ENCODE measurements around the gene EIF2S3.
"Not testable (repeated sequence)": the region's sequence is repeated elsewhere in the genome, so short reads cannot be mapped to it uniquely, and the experiment has no call there.

Gene EIF2S3

DNA sequence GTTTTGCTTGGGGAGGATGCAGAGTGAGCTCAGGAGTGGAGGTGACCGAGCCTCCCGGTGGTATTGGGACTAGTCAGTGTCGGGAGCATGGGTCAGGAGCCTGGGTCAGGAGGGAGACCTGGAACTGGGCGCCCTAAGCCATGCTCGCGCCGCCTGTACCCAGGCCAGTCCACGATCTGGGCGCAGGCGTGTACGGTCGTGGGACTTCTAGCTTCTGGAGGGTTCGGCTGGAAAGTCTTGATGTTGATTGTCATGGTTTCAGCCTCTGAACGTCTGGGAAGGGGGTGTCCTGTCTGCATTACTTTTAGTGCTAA, 244 bp downstream of the EIF2S3 start:
- in situ Hi-C loops (cut with HindIII; ENCODE audit: low pct_ligation_motif_present, low sequenced_read_pairs) = no loop called here
- DNase-seq = no peak
- H3K4me3 ChIP-seq (ENCODE audit: low read depth, low read length) = no peak overlapping the region
- TF ChIP-seq, protein P1, sequence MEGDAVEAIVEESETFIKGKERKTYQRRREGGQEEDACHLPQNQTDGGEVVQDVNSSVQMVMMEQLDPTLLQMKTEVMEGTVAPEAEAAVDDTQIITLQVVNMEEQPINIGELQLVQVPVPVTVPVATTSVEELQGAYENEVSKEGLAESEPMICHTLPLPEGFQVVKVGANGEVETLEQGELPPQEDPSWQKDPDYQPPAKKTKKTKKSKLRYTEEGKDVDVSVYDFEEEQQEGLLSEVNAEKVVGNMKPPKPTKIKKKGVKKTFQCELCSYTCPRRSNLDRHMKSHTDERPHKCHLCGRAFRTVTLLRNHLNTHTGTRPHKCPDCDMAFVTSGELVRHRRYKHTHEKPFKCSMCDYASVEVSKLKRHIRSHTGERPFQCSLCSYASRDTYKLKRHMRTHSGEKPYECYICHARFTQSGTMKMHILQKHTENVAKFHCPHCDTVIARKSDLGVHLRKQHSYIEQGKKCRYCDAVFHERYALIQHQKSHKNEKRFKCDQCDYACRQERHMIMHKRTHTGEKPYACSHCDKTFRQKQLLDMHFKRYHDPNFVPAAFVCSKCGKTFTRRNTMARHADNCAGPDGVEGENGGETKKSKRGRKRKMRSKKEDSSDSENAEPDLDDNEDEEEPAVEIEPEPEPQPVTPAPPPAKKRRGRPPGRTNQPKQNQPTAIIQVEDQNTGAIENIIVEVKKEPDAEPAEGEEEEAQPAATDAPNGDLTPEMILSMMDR (IDR thresholded peaks at IDR 0.05; ENCODE audit: low read depth, low read length, missing control alignments) = no peak
- no peaks in the 10 kb centered on the region for H3K27me3 ChIP-seq (replicated peaks)
- peak overlapping the region; percentile 99 for H3K27ac ChIP-seq
- peaks cover 15% of the 10 kb centered on the region for H3K36me3 ChIP-seq (replicated peaks)

DNA sequence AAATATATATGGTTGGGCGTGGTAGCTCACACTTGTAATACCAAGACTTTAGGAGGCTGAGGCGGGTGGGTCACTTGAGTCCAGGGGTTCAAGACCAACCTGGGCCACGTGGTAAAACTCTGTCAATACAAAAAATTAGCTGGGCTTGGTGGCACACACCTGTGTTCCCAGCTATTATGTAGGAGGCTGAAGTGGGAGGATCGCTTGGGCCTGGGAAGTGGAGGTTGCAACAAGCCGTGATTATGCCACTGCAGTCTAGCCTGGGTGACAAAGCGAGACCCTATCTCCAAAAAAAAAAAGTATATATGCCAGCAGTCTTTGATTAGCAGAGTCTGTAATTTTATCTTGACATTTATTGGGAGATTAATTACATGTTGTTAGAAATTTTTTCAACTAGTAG, 8.7 kb downstream of the EIF2S3 start:
- in situ Hi-C loops (cut with HindIII; ENCODE audit: low pct_ligation_motif_present, low sequenced_read_pairs) = no loop called here
- H3K36me3 ChIP-seq (replicated peaks) = peaks cover 64% of the 10 kb centered on the region
- H3K27me3 ChIP-seq (replicated peaks) = no peaks in the 10 kb centered on the region
- no peak overlapping the region for H3K4me3 ChIP-seq (ENCODE audit: low read depth, low read length)
- no peak for DNase-seq
- TF ChIP-seq, protein P1 (IDR thresholded peaks at IDR 0.05; ENCODE audit: low read depth, low read length, missing control alignments) = no peak
- H3K27ac ChIP-seq = no peak overlapping the region

DNA sequence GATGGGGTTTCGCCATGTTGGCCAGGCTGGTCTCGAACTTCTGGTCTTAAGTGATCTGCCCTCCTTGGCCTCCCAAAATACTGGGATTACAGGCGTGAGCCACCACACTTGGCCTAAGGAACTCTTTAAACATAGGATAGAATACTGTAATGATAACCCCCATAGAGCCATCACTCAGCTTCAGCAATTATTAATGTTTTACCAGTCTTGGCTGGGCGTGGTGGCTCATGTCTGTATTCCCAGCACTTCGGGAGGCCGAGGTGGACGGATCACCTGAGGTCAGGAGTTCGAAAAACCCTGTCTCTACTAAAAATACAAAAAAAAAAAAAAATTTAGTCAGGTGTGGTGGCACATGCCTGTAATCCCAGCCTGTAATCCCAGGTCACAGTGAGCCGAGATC, 15.1 kb downstream of the EIF2S3 start:
- in situ Hi-C loops (cut with HindIII; ENCODE audit: low pct_ligation_motif_present, low sequenced_read_pairs) = no loop called here
- H3K36me3 ChIP-seq (replicated peaks) = peaks cover 56% of the 10 kb centered on the region
- H3K27ac ChIP-seq = no peak overlapping the region
- DNase-seq = no peak
- H3K4me3 ChIP-seq (ENCODE audit: low read depth, low read length) = no peak overlapping the region
- H3K27me3 ChIP-seq (replicated peaks) = no peaks in the 10 kb centered on the region
- TF ChIP-seq, protein P1 (IDR thresholded peaks at IDR 0.05; ENCODE audit: low read depth, low read length, missing control alignments) = no peak

DNA sequence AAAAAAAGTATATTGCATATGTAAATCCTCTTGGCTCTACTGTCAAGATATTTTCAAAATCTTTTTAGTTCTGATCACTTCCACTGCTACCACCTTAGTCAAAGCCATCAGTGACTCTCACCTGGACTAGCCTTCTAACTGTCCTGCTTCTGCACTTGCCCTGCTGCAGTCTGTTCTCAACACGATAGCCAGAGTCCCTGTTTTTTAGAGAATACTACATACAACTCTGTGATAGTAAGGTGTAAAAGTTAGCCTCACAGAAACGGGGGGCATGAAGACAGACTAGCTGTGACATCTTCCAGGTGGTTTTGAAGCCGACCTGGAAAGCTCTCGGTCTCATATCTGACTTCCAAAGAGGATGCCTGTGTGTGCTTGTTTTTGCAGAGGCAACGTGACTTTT, 24.7 kb downstream of the EIF2S3 start:
- Histone ChIP-seq H3K36me3 (replicated peaks) (peaks cover 27% of the 10 kb centered on the region), H3K27ac (no peak overlapping the region), H3K4me3 (ENCODE audit: low read depth, low read length) (no peak overlapping the region), H3K27me3 (replicated peaks) (no peaks in the 10 kb centered on the region)
- DNase-seq = no peak
- TF ChIP-seq, protein P1 (IDR thresholded peaks at IDR 0.05; ENCODE audit: low read depth, low read length, missing control alignments) = no peak
- in situ Hi-C loops (cut with HindIII; ENCODE audit: low pct_ligation_motif_present, low sequenced_read_pairs) = no loop called here

DNA sequence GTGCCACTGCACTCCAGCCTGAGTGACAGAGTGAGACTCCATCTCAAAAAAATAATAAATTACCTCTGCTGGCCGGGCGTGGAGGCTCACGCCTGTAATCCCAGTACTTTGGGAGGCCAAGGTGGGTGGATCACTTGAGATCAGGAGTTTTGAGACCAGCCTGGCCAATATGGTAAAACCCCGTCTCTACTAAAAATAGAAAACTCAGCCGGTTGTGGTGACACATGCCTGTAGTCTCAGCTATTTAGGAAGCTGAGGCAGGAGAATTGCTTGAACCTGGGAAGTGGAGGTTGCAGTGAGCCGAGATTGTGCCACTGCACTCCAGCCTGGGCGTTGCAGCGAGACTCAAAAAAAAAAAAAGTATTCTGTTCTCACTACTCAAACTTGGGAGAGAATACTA, 25.5 kb downstream of the EIF2S3 start:
- in situ Hi-C loops (cut with HindIII; ENCODE audit: low pct_ligation_motif_present, low sequenced_read_pairs); H3K4me3 ChIP-seq (ENCODE audit: low read depth, low read length); DNase-seq: not testable (repeated sequence)

DNA sequence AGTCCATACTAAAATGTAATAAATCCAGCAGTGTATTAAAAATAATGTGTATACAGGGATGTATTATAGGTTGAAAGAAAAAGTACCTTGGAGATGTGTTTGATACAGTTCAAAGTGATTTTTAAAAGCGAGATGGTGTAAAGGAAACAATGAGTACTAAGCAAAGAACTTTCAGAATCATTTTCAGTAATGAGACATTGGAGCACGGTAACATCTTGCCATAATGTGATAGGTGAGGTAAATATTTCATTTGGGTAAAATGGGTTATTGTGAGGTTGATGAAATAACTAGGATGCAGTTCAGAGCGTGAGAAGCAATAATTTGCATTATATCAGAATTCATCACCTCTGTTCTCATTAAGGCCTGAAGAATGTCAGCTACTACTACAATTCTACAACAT, 25.9 kb downstream of the EIF2S3 start:
- in situ Hi-C loops (cut with HindIII; ENCODE audit: low pct_ligation_motif_present, low sequenced_read_pairs) = no loop called here
- DNase-seq = no peak
- Histone ChIP-seq H3K4me3 (ENCODE audit: low read depth, low read length) (no peak overlapping the region), H3K36me3 (replicated peaks) (peaks cover 16% of the 10 kb centered on the region), H3K27me3 (replicated peaks) (no peaks in the 10 kb centered on the region), H3K27ac (no peak overlapping the region)
- TF ChIP-seq, protein P1 (IDR thresholded peaks at IDR 0.05; ENCODE audit: low read depth, low read length, missing control alignments) = no peak

More for the DNA sequence above, 25.5 kb downstream of the EIF2S3 start:
- peaks cover 21% of the 10 kb centered on the region for H3K36me3 ChIP-seq (replicated peaks)
- not testable (repeated sequence) for H3K27me3 ChIP-seq (replicated peaks); H3K27ac ChIP-seq

All from brain microvascular endothelial cell (primary cell).